Thymus (tissue), 11 donors: Measurements from ENCODE around the gene SHC4. TPM values are rescaled to one million over a fixed set of nuclear protein-coding genes. Genes with fewer than 3 reads are reported as not detected.

Experiments used
- DNase-seq, 9 donors: peaks; one replicate each; pipeline ENCODE4 v3.0.0-alpha.2; 2013; ENCODE audit warnings: low spot score in 9 of 9, low read depth in 6 of 9, missing footprints in 1 of 9
- H3K27ac ChIP-seq, 2 donors: one replicate each; pipeline ENCODE4 v1.5.1; 2013; ENCODE audit warnings: control low read depth in 1 of 2, low read depth in 1 of 2, low read length in 1 of 2, mild to moderate bottlenecking in 1 of 2, moderate library complexity in 1 of 2
- H3K27me3 ChIP-seq, 2 donors: one replicate each; pipeline ENCODE4 v1.5.1; 2013; ENCODE audit warnings: low read length in 1 of 2; ENCODE audit not compliant: control insufficient read depth in 2 of 2, insufficient read depth in 1 of 2
- H3K36me3 ChIP-seq, 2 donors: one replicate each; pipeline ENCODE4 v1.5.1; 2013; ENCODE audit warnings: low read length in 1 of 2, mild to moderate bottlenecking in 1 of 2, moderate library complexity in 1 of 2; ENCODE audit not compliant: control insufficient read depth in 2 of 2, insufficient read depth in 2 of 2
- H3K4me1 ChIP-seq, 2 donors: one replicate each; pipeline ENCODE4 v1.5.1; 2013; ENCODE audit warnings: low read length in 2 of 2; ENCODE audit not compliant: control insufficient read depth in 2 of 2, insufficient read depth in 2 of 2
- H3K4me3 ChIP-seq, 2 donors: one replicate each; pipeline ENCODE4 v1.5.1; 2013; ENCODE audit warnings: low read length in 2 of 2, control low read depth in 1 of 2, mild to moderate bottlenecking in 1 of 2
- H3K9me3 ChIP-seq, 2 donors: one replicate each; pipeline ENCODE4 v1.5.1; 2013; ENCODE audit warnings: low read length in 1 of 2, mild to moderate bottlenecking in 1 of 2; ENCODE audit not compliant: control insufficient read depth in 2 of 2, insufficient read depth in 1 of 2
- WGBS: extraction: QIAGEN DNeasy Blood & Tissue Kit; methylation state at CpG from one replicate; pipeline ENCODE4 v1.1.7; 2013; 5-methylcytosine and 5-hydroxymethylcytosine counted together
- polyA plus RNA-seq: library from polyadenylated mRNA; stranded (reverse); fragments of 200-250 nt; gene quantifications from one replicate; pipeline ENCODE4 v1.2.3, GENCODE V29; 2013
- total RNA-seq: library from RNA; stranded (reverse); fragments of 120-200 nt; gene quantifications from one replicate; pipeline ENCODE4 v1.2.4, GENCODE V29; 2013
- donor health status: healthy.

The SHC4 gene
- total and polyA plus RNA-seq, 2 donors, result 0.64 to 0.94 TPM

DNA sequence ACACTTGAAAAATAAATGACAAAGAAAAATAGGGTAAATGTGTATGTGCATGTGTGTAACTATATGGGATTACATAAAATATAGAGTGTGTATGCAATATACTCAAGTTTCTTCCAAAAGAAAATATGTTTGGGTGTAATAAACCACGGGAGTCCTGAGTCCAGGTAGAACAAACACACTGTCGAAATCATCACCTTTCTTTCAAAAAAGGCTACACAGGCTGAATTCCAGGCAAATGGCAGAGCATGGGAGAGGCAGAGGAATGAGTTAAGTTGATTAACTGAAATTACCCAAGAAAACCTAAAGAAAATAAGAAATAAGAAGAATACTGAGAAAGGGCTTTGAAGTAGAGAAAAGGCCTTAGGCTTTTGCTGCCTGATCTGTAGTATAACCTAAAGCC, 179.0 kb downstream of the SHC4 start:
- no peaks in the 10 kb centered on the region for H3K4me1 ChIP-seq
- H3K4me3 ChIP-seq, result no peak overlapping the region
- H3K27me3 ChIP-seq, result no peaks in the 10 kb centered on the region
- peaks cover 14 to 43% of the 10 kb centered on the region in 2 donors for H3K36me3 ChIP-seq
- 97% methylated on average over 2 of the region's 2 CpGs for WGBS
- H3K27ac ChIP-seq, result no peak overlapping the region
- no peaks in the 10 kb centered on the region for H3K9me3 ChIP-seq
- DNase-seq, result no peak

DNA sequence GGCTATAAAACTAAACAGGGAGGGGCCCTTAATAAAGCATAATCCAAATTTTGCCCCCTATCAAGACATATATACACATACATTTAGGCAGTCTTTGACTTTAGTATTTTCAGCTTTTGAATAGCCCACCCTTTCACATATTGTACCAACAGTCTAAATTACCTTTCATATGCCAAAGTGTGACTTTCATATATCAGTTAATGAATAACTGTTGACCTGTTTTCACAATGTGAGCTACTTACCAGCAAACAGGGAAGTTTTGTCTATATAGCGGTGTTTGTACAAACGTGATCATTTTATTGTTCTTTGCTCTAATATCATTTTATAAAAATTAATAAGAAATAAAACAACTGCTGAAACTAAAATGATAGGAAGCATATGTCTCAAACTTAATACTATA, 180.8 kb downstream of the SHC4 start:
- WGBS, result 98% methylated on average over 2 of the region's 2 CpGs
- Histone ChIP-seq H3K4me1 (no peaks in the 10 kb centered on the region), H3K27me3 (no peaks in the 10 kb centered on the region), H3K4me3 (no peak overlapping the region), H3K9me3 (no peaks in the 10 kb centered on the region), H3K36me3 (peaks cover 10 to 30% of the 10 kb centered on the region in 2 donors), H3K27ac (no peak overlapping the region)
- no peak for DNase-seq

DNA sequence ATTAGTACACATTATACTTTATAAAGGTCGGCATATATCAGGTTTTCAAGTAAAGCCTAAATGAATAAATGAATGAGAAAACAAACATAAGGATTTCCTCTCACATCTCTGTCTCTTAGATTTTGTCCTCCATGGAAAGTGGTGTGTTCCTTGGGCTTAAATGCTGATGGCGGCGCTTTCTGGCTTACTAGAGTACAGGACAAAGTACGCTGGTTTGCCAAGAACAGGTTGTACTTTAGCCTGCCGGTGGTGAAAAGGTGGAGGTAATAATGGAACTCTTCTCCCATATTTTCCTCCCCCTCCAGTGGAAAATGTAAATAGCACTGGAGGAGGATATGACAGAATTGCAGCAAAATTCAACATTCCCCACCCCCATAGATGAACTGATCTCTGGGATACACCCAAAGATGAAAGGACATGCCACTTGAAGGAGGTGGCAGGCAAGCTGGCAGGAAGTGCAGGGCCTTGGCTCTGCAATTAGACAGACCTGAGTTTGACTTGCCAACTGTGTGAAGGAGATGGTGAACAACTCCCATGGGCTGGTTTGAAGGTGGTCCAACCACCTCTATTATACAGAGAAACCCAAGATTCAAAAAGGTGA, 182.1 kb downstream of the SHC4 start:
- H3K36me3 ChIP-seq, result peaks cover 10 to 27% of the 10 kb centered on the region in 2 donors

DNA sequence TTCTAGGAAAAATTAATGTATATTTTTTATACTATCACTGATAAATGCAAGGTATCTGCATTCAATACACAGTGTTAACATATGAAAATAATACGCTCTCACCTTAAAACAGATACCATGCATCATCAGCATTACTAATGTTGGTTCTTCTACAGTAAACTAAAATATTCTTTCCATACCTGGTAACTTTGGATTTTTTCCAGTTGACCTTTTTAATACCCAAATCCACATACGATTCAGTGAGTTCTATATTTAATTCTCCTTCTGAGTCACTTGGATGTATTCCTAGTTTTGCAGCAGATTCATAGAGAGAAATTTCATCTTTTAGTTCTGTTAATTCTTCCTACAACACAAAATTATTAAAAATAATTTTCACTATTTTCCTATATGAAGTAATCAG, 182.7 kb downstream of the SHC4 start:
- Histone ChIP-seq H3K36me3 (peaks cover 10 to 27% of the 10 kb centered on the region in 2 donors), H3K27me3 (no peaks in the 10 kb centered on the region), H3K27ac (no peak overlapping the region), H3K4me1 (no peaks in the 10 kb centered on the region), H3K4me3 (no peak overlapping the region), H3K9me3 (no peaks in the 10 kb centered on the region)
- no peak for DNase-seq
- 94% methylated on average over 2 of the region's 2 CpGs for WGBS

More for the DNA sequence above, 182.1 kb downstream of the SHC4 start:
- no peaks in the 10 kb centered on the region for H3K9me3 ChIP-seq
- no peaks in the 10 kb centered on the region for H3K27me3 ChIP-seq
- no peaks in the 10 kb centered on the region for H3K4me1 ChIP-seq
- H3K27ac ChIP-seq, result no peak overlapping the region
- 97% methylated on average over 5 of the region's 5 CpGs for WGBS
- no peak for DNase-seq
- H3K4me3 ChIP-seq, result no peak overlapping the region

DNA sequence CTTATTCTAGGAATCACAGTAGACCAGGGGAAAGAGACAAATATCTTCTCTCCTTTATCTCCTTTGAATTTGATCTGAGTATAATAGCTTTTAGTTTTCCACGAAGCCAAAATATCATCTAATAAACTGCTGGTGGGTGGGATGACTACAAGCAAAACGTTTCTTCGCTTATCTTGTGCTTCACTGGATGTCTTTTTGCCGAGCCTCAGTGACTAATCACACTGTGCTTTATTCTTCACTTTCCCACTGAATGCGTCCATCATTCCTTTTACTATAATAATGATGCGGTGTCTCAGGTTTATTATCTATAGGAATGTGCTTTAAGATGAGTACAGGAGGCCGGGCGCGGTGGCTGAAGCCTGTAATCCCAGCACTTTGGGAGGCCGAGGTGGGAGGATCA, 185.4 kb downstream of the SHC4 start:
- 93% methylated on average over 10 of the region's 10 CpGs for WGBS
- peaks cover 10 to 22% of the 10 kb centered on the region in 2 donors for H3K36me3 ChIP-seq

DNA sequence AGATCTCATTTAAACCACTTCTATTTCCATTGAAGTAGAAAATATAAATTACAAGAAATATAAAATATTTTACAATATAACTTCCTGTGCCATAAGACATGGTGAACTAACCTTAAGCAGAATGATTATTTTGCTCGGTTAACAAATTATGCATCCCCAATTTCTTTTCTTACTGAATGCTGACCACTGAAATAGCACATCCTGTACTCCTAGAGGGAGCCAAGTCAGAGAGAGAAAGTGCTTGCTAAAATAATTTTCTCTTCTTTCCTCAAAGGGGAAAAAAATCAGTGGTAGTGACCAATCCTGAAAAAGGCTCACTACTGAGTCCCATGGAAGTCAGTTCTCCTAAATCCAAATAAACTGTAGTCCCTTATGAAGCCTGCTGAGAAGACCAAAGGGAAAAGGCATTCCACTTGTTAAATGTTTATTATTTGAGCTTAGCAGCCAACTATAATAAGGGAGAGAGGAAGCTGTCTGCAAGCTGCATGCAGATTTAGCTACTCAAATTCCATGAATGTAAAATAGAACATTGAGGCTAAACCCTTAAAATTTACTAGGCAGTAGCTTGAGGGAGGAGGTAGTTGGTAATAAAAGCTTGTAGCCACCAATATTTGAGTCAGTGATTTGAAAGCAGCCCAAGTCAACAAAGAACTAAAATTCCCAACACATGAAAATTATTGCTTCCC, 185.9 kb downstream of the SHC4 start:
- Histone ChIP-seq H3K27me3 (no peaks in the 10 kb centered on the region), H3K4me1 (no peaks in the 10 kb centered on the region), H3K9me3 (no peaks in the 10 kb centered on the region), H3K27ac (no peak overlapping the region), H3K36me3 (peaks cover 10 to 17% of the 10 kb centered on the region in 2 donors), H3K4me3 (no peak overlapping the region)
- 98% methylated on average over 1 of the region's 1 CpG for WGBS
- no peak for DNase-seq

More for the DNA sequence above, 185.4 kb downstream of the SHC4 start:
- Histone ChIP-seq H3K27me3 (no peaks in the 10 kb centered on the region), H3K4me3 (no peak overlapping the region), H3K9me3 (no peaks in the 10 kb centered on the region), H3K27ac (no peak overlapping the region), H3K4me1 (no peaks in the 10 kb centered on the region)
- DNase-seq, result no peak

DNA sequence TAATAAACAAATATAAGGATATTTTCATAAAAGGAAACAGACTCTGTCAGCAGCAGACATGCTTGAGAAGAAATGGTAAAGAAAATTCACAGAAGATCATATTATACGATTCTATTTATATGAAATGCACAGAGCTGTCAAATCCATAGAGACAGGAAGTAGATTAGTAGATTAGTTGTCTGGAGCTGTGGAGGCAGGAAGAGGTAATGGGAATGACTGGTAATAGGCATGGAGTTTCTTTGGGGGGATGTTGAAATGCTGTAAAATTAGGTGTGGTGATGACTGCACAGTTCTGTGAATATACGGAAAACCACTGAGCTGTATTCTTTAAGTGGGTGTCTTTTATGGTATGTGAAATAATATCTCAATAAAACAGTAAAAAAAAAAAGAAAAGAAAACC, 188.2 kb downstream of the SHC4 start:
- Histone ChIP-seq H3K9me3 (no peaks in the 10 kb centered on the region), H3K4me1 (no peaks in the 10 kb centered on the region), H3K36me3 (peaks cover 3 to 4% of the 10 kb centered on the region in 2 donors), H3K27ac (no peak overlapping the region), H3K27me3 (no peaks in the 10 kb centered on the region), H3K4me3 (no peak overlapping the region)
- 98% methylated on average over 2 of the region's 2 CpGs for WGBS
- DNase-seq, result no peak

DNA sequence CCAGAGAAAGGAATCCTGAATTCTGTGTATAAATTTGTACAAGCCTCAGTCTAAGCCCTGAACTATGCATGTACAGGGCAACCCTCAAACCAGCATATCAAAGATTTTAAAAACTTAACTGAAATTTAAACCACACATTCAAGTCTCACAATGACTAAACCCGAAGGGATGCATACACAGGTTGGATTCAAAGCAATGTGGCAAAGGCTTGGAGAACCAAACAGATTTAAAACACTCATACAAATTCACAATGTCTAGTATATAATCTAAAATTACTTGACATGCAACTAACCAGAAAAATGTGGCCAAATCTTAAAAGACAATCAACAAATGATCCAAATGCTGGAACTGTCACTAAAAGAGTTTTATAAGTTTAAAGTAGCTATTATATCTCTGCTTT, 189.2 kb downstream of the SHC4 start:
- no peak for DNase-seq
- H3K4me1 ChIP-seq, result no peaks in the 10 kb centered on the region
- no peak overlapping the region for H3K27ac ChIP-seq
- H3K27me3 ChIP-seq, result no peaks in the 10 kb centered on the region
- H3K9me3 ChIP-seq, result no peaks in the 10 kb centered on the region
- 100% methylated on average over 1 of the region's 1 CpG for WGBS
- H3K36me3 ChIP-seq, result peaks cover 0 to 4% of the 10 kb centered on the region in 2 donors
- no peak overlapping the region for H3K4me3 ChIP-seq
